Measurements from ENCODE around the gene RIBC1. TPM values are rescaled to one million over a fixed set of nuclear protein-coding genes. Genes with fewer than 3 reads are reported as not detected.

The RIBC1 gene
- total RNA-seq, 4 donors from 2014 or later, result 0.77 to 3.0 (median 2.5) TPM; not detected in 1

- Histone ChIP-seq H3K36me3 (no peaks in the 10 kb centered on the region), H3K4me1 (peaks cover 10% of the 10 kb centered on the region in 2 donors), H3K27ac (peak within 1 kb of the TSS; percentile 89 to 95), H3K4me3 (peak within 1 kb of the TSS; percentile 77 to 81), H3K27me3 (no peaks in the 10 kb centered on the region), H3K9me3 (no peaks in the 10 kb centered on the region)
- intact Hi-C loops (cut with DNase I; ENCODE audit: low total_unique reads), result loop anchor here (10.0 kb wide), 1 partner anchor 107 kb away; no protein-coding TSS in a partner anchor
- TF ChIP-seq CTCF (IDR thresholded peaks at IDR 0.05) (no peak), POLR2A (IDR thresholded peaks at IDR 0.05) (peak; percentile 68 to 71)
- peak; percentile 99 to 100 for DNase-seq
Measured at GRCh38 chrX:53422086-53422860, 400 bp upstream of the RIBC1 start, which contains the start of gene SMC1A. SMC1A (minus strand) TSS chrX:53422654; CDS start chrX:53422600, 54 bp downstream.

DNA sequence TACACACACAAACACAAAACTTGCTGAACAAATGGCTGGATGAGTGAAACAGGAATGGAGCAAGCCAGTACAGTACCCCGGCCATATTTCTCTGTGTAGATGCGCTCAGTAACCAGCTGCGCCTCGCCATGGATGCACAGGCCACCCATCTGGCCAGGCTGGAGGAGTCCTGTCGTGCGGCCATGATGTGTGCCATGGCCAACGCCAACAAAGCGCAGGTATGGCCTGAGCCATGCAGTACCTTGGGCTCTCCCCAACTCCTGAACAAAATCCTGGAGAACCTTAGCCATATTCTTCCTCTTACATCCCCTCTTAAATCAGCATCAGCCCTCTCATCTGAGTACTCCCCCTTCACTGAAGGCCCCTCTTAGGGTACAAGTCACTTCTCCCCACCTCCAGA lies 7.1 kb downstream of the RIBC1 start:
- H3K9me3 ChIP-seq, result no peaks in the 10 kb centered on the region
- intact Hi-C loops (cut with DNase I; ENCODE audit: low total_unique reads), result loop anchor here (10.0 kb wide), 1 partner anchor 115 kb away; no protein-coding TSS in a partner anchor
- no peaks in the 10 kb centered on the region for H3K4me1 ChIP-seq
- no peaks in the 10 kb centered on the region for H3K36me3 ChIP-seq
- DNase-seq, result no peak
- no peaks in the 10 kb centered on the region for H3K27me3 ChIP-seq
- TF ChIP-seq CTCF (IDR thresholded peaks at IDR 0.05), result no peak
- TF ChIP-seq POLR2A (IDR thresholded peaks at IDR 0.05), result no peak
- H3K4me3 ChIP-seq, result no peak overlapping the region
- H3K27ac ChIP-seq, result no peak overlapping the region

DNA sequence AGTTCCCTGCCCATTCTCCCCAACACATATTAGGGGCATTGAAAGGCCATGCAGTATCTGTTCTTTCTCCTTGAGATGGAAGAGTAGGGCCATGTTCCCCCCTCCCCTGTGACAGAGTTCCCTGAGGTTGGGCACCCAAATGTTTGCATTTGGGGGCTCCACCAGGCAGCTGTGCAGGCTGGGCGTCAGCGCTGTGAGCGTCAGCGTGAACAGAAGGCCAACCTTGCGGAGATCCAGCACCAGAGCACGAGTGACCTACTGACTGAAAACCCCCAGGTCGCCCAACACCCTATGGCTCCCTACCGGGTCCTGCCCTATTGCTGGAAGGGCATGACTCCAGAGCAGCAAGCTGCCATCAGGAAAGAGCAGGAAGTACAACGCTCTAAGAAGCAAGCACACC lies 7.6 kb downstream of the RIBC1 start:
- Histone ChIP-seq H3K9me3 (no peaks in the 10 kb centered on the region), H3K36me3 (no peaks in the 10 kb centered on the region), H3K27me3 (no peaks in the 10 kb centered on the region), H3K4me1 (no peaks in the 10 kb centered on the region), H3K27ac (no peak overlapping the region), H3K4me3 (no peak overlapping the region)
- intact Hi-C loops (cut with DNase I; ENCODE audit: low total_unique reads), result no loop called here
- no peak for DNase-seq
- TF ChIP-seq POLR2A (IDR thresholded peaks at IDR 0.05), result no peak
- no peak for TF ChIP-seq CTCF (IDR thresholded peaks at IDR 0.05)

- intact Hi-C loops (cut with DNase I; ENCODE audit: low total_unique reads), result no loop called here
- H3K4me3 ChIP-seq, result peak within 1 kb of the TSS; percentile 35
Measured at GRCh38 chrX:53433651-53434639, 11.3 kb downstream of the RIBC1 start, which contains the start of gene HSD17B10. HSD17B10 (minus strand) TSS chrX:53434370; CDS start chrX:53434345, 25 bp downstream.

More at GRCh38 chrX:53433651-53434639, 11.3 kb downstream of the RIBC1 start, which contains the start of gene HSD17B10:
- Histone ChIP-seq H3K27ac (peak within 1 kb of the TSS; percentile 60 to 63), H3K27me3 (no peaks in the 10 kb centered on the region), H3K36me3 (no peaks in the 10 kb centered on the region), H3K4me1 (no peaks in the 10 kb centered on the region), H3K9me3 (no peaks in the 10 kb centered on the region)
- TF ChIP-seq CTCF (IDR thresholded peaks at IDR 0.05), result no peak
- TF ChIP-seq POLR2A (IDR thresholded peaks at IDR 0.05), result peak; percentile 26 to 52
- peak; percentile 85 for DNase-seq

Measured in uterus (tissue), 4 donors.